VCaP (cell line): ENCODE data around the gene SIRT4.

Source experiments
- H3K27ac ChIP-seq: fragments of 450-650 bp; 2 replicates; pipeline ENCODE4 v1.5.1; 2017
- CTCF ChIP-seq: fragments of 450-650 bp; conservative IDR thresholded peaks from 2 replicates; pipeline ENCODE4 v1.5.1; 2017; ENCODE audit warnings: mild to moderate bottlenecking, moderate library complexity

SIRT4 gene

GRCh38 chr12:120266180-120266870, 35.8 kb upstream of the SIRT4 start:
- H3K27ac ChIP-seq: peak overlapping the region; percentile 84; the same call in 1 of the 2 replicates
- no peak for TF ChIP-seq CTCF

- TF ChIP-seq CTCF: no peak
Observed at GRCh38 chr12:120267736-120268135, 34.4 kb upstream of the SIRT4 start.

GRCh38 chr12:120276734-120277133, 25.4 kb upstream of the SIRT4 start:
- TF ChIP-seq CTCF: no peak
- no peak overlapping the region for H3K27ac ChIP-seq

More at GRCh38 chr12:120267736-120268135, 34.4 kb upstream of the SIRT4 start:
- no peak overlapping the region for H3K27ac ChIP-seq

- no peak overlapping the region for H3K27ac ChIP-seq
- TF ChIP-seq CTCF: no peak
Observed at GRCh38 chr12:120278137-120279069, 23.7 kb upstream of the SIRT4 start.

GRCh38 chr12:120283318-120283717, 18.8 kb upstream of the SIRT4 start:
- TF ChIP-seq CTCF: no peak
- no peak overlapping the region for H3K27ac ChIP-seq

- no peak overlapping the region for H3K27ac ChIP-seq
- no peak for TF ChIP-seq CTCF
Observed at GRCh38 chr12:120284381-120284780, 17.7 kb upstream of the SIRT4 start.

GRCh38 chr12:120286768-120287490, 15.2 kb upstream of the SIRT4 start:
- no peak for TF ChIP-seq CTCF
- H3K27ac ChIP-seq: no peak overlapping the region
